Measurements from ENCODE around the gene CRIM1.

The CRIM1 gene

GRCh38 chr2:36396878-36397539 lies 41.4 kb downstream of the CRIM1 start:
- DNase-seq (ENCODE audit: low read depth) = no peak

GRCh38 chr2:36397728-36398413 lies 42.3 kb downstream of the CRIM1 start:
- DNase-seq (ENCODE audit: low read depth) = no peak

GRCh38 chr2:36399050-36399449 lies 43.5 kb downstream of the CRIM1 start:
- DNase-seq (ENCODE audit: low read depth) = no peak

- no peak for DNase-seq (ENCODE audit: low read depth)
Observed at GRCh38 chr2:36403675-36404230, 48.2 kb downstream of the CRIM1 start.

GRCh38 chr2:36404318-36404717 lies 48.7 kb downstream of the CRIM1 start:
- no peak for DNase-seq (ENCODE audit: low read depth)

- DNase-seq (ENCODE audit: low read depth) = no peak
Observed at GRCh38 chr2:36404754-36405153, 49.2 kb downstream of the CRIM1 start.

GRCh38 chr2:36405183-36405582 lies 49.6 kb downstream of the CRIM1 start:
- no peak for DNase-seq (ENCODE audit: low read depth)

GRCh38 chr2:36406296-36406695 lies 50.7 kb downstream of the CRIM1 start:
- no peak for DNase-seq (ENCODE audit: low read depth)

- DNase-seq (ENCODE audit: low read depth) = no peak
Observed at GRCh38 chr2:36407413-36407812, 51.8 kb downstream of the CRIM1 start.

- no peak for DNase-seq (ENCODE audit: low read depth)
Observed at GRCh38 chr2:36408198-36408703, 52.7 kb downstream of the CRIM1 start.

GRCh38 chr2:36409335-36409734 lies 53.8 kb downstream of the CRIM1 start:
- DNase-seq (ENCODE audit: low read depth) = no peak

GRCh38 chr2:36409935-36410334 lies 54.4 kb downstream of the CRIM1 start:
- DNase-seq (ENCODE audit: low read depth) = no peak

- DNase-seq (ENCODE audit: low read depth) = no peak
Observed at GRCh38 chr2:36410681-36411080, 55.1 kb downstream of the CRIM1 start.

GRCh38 chr2:36411962-36412444 lies 56.4 kb downstream of the CRIM1 start:
- no peak for DNase-seq (ENCODE audit: low read depth)

GRCh38 chr2:36413218-36413617 lies 57.6 kb downstream of the CRIM1 start:
- no peak for DNase-seq (ENCODE audit: low read depth)

- no peak for DNase-seq (ENCODE audit: low read depth)
Observed at GRCh38 chr2:36414307-36414706, 58.7 kb downstream of the CRIM1 start.

- no peak for DNase-seq (ENCODE audit: low read depth)
Observed at GRCh38 chr2:36415381-36416022, 59.9 kb downstream of the CRIM1 start.

- DNase-seq (ENCODE audit: low read depth) = no peak
Observed at GRCh38 chr2:36416370-36417165, 61.0 kb downstream of the CRIM1 start.

GRCh38 chr2:36420569-36421181 lies 65.1 kb downstream of the CRIM1 start:
- DNase-seq (ENCODE audit: low read depth) = no peak

- no peak for DNase-seq (ENCODE audit: low read depth)
Observed at GRCh38 chr2:36421379-36421778, 65.8 kb downstream of the CRIM1 start.

GRCh38 chr2:36423172-36423571 lies 67.6 kb downstream of the CRIM1 start:
- DNase-seq (ENCODE audit: low read depth) = no peak

Data from T-helper 22 cell (primary cell).